ENCODE results near the gene LIPF.

Gene LIPF, protein sequence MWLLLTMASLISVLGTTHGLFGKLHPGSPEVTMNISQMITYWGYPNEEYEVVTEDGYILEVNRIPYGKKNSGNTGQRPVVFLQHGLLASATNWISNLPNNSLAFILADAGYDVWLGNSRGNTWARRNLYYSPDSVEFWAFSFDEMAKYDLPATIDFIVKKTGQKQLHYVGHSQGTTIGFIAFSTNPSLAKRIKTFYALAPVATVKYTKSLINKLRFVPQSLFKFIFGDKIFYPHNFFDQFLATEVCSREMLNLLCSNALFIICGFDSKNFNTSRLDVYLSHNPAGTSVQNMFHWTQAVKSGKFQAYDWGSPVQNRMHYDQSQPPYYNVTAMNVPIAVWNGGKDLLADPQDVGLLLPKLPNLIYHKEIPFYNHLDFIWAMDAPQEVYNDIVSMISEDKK

DNA sequence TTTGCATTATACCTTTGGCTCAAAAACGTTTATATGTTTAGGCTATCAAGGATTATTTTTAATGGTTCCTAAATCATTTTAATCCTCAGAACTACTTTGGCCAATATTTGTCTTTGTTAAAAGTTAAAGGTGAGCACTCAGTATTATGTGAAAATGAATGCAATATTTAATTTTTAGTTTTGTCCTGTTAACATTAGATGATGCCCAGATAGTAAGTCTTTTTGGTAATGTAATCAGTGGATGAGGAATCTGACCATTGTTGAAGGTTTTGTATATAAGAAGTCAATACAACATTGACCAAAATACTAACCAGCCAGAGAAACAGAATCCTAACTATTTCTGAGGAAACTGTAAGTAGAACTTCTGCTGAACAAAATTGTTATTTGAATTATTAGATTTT is at the start of gene LIPF:
Gene LIPF (plus strand): TSS at position 301 of the 400 bp plus-strand sequence. CDS start 2,856 bp downstream, outside the sequence.
- no peak for DNase-seq (ENCODE audit: low read depth)
- no peak within 1 kb of the TSS for H3K4me3 ChIP-seq (ENCODE audit: control insufficient read depth, low read depth, low read length)
- TF ChIP-seq, protein P1, sequence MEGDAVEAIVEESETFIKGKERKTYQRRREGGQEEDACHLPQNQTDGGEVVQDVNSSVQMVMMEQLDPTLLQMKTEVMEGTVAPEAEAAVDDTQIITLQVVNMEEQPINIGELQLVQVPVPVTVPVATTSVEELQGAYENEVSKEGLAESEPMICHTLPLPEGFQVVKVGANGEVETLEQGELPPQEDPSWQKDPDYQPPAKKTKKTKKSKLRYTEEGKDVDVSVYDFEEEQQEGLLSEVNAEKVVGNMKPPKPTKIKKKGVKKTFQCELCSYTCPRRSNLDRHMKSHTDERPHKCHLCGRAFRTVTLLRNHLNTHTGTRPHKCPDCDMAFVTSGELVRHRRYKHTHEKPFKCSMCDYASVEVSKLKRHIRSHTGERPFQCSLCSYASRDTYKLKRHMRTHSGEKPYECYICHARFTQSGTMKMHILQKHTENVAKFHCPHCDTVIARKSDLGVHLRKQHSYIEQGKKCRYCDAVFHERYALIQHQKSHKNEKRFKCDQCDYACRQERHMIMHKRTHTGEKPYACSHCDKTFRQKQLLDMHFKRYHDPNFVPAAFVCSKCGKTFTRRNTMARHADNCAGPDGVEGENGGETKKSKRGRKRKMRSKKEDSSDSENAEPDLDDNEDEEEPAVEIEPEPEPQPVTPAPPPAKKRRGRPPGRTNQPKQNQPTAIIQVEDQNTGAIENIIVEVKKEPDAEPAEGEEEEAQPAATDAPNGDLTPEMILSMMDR (conservative IDR thresholded peaks at IDR 0.05; ENCODE audit: control insufficient read depth, insufficient read depth, low read depth, low read length), result no peak

DNA sequence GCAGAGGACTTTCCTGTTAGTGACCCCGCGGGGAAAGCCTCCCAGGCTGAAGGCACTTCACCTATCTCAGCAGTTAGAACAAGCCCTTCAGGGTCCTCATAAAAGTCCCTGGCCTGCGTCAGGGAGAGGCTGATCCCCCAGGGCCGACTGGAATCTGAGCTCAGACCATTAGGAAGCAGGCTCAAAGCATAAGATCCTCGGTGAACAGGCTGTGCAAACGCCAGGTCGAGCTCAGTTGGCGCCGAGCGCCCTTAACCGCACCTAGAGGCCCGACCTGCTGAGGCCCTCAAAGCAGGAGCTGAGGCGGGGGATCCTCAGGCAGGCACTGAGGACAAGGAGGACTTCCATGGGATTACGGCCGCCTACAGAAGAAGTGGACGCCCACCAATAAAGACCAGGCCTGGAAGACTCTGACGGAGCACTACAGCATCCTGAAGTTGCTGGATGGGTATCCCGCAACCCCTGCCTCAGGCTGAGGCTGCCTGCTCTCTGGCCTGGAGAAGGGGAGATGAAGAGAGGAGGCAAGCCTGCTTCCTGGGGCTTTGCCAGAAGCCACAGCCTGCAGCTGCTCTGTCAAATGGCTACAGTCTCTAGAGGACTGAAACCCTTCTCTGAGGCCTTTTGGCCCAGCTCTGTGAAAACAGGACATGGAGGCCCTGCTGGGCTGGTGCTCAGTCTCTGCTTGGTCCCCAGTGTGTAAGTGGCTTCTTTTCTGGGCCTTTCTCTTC is 47.8 kb upstream of the LIPF start:
- DNase-seq (ENCODE audit: low read depth), result no peak
- TF ChIP-seq, protein P1 (conservative IDR thresholded peaks at IDR 0.05; ENCODE audit: control insufficient read depth, insufficient read depth, low read depth, low read length), result no peak
- H3K4me3 ChIP-seq (ENCODE audit: control insufficient read depth, low read depth, low read length), result no peak overlapping the region

DNA sequence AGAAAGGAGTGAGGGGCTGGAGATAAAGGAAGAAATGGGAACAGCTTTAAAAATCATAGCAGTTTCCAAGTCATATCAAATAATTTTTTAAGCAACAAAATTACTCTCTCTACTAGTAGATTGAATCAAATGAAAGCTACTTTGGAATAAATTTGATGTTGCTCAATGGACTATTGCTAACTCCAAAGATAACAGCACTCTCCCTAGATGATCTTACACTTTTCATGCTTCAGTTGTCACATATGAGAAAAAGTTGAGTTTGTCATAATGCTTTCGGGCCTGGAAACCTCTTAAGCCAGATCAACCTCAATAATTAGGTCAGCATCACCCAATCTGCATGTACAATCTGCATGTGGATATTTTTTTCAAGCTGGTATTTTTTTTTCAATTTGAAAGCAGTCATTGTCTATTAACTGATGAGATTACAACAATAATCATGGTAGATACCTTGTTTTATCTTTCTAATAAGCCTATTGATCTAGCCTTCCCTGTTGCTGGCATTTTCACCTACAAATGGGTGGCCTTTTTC is 46.4 kb upstream of the LIPF start:
- no peak for DNase-seq (ENCODE audit: low read depth)
- H3K4me3 ChIP-seq (ENCODE audit: control insufficient read depth, low read depth, low read length), result no peak overlapping the region
- TF ChIP-seq, protein P1 (conservative IDR thresholded peaks at IDR 0.05; ENCODE audit: control insufficient read depth, insufficient read depth, low read depth, low read length), result no peak

DNA sequence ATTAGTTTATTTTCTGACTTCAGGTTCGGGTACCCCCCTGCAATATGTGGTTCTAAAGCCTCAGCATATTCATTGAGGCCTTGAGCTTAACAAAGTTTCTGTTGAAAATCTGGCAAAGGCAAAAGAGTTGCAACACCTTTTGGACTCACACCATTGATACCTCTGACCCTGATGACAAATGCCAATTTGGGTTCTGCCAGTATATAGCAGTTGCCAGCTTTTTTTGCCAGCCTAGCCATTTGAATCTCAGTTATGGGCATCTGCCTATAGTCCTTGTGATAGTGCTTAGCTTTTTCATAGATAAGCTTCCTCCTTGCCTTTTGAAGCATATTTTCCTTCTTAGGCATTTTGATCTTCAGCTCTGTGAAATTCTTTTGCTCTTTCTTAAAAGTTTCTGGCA is 45.7 kb upstream of the LIPF start:
- TF ChIP-seq, protein P1 (conservative IDR thresholded peaks at IDR 0.05; ENCODE audit: control insufficient read depth, insufficient read depth, low read depth, low read length), result no peak
- peak; percentile 15 for DNase-seq (ENCODE audit: low read depth)
- H3K4me3 ChIP-seq (ENCODE audit: control insufficient read depth, low read depth, low read length), result no peak overlapping the region

DNA sequence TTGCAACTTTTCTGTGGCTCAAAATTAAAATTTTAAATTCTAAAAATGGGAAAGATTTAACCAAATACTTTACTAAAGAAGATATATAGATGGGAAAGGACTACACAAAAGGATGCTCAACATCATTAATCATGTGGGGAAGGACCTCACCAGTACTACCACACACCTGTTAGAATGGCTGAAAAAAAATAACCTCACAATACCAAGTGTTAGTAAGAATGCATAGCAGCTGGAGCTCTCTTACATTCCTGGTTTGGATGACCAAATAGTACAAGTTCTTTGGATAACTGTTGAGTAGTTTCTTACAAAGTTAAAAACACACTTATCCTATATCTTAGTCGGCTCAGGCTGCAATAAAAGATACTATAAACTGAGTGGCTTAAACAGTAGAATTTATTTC is 43.8 kb upstream of the LIPF start:
- TF ChIP-seq, protein P1 (conservative IDR thresholded peaks at IDR 0.05; ENCODE audit: control insufficient read depth, insufficient read depth, low read depth, low read length), result no peak
- no peak overlapping the region for H3K4me3 ChIP-seq (ENCODE audit: control insufficient read depth, low read depth, low read length)
- DNase-seq (ENCODE audit: low read depth), result no peak

DNA sequence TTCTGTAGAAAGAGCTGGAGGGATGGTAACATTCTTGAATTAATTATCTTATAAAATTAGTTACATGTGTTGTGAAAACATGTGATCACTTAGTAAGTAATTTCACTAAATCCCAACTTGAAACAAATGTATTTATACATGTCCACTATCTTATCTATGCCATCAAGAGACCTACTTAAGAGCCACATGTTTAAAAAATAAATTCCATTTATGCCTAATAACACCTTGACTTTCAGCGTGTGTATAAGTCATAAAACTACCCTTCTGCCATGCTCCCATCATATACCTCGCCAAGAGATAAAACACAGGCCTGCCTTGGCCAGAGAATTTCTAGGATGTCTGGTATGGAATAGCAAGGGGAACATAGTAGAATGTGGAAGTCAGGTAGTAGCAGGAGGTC is 40.4 kb upstream of the LIPF start:
- TF ChIP-seq, protein P1 (conservative IDR thresholded peaks at IDR 0.05; ENCODE audit: control insufficient read depth, insufficient read depth, low read depth, low read length), result no peak
- H3K4me3 ChIP-seq (ENCODE audit: control insufficient read depth, low read depth, low read length), result no peak overlapping the region
- no peak for DNase-seq (ENCODE audit: low read depth)

All from fibroblast of mammary gland (primary cell).